ENCODE results near the gene LAMP1. TPM values are rescaled to one million over a fixed set of nuclear protein-coding genes. Genes with fewer than 3 reads are reported as not detected.
A peak's percentile ranks its signal among the peaks of the same experiment; 100 is the strongest.
"Not testable (repeated sequence)": the region's sequence is repeated elsewhere in the genome, so short reads cannot be mapped to it uniquely, and the experiment has no call there.

The LAMP1 gene
- total and polyA plus RNA-seq, 12 donors: 35.9 to 153 (median 97.3) TPM

GRCh38 chr13:113260996-113261395 is 36.0 kb upstream of the LAMP1 start:
- Histone ChIP-seq H3K27ac (no peak overlapping the region), H3K9me3 (no peaks in the 10 kb centered on the region), H3K27me3 (no peaks in the 10 kb centered on the region), H3K4me1 (peaks cover 0 to 4% (median 0%) of the 10 kb centered on the region in 9 donors), H3K36me3 (peaks cover 0 to 100% (median 69%) of the 10 kb centered on the region in 9 donors), H3K4me3 (no peak overlapping the region)
- intact Hi-C loops (cut with DNase I): no loop called here
- ATAC-seq (no peak), DNase-seq (no peak)
- WGBS, 2 donors: 88% methylated on average over 13 of the region's 13 CpGs
- no peak for TF ChIP-seq CTCF (IDR thresholded peaks at IDR 0.05)

GRCh38 chr13:113263016-113263415 is 34.0 kb upstream of the LAMP1 start:
- H3K27ac ChIP-seq; H3K9me3 ChIP-seq; intact Hi-C loops (cut with DNase I); H3K27me3 ChIP-seq; DNase-seq; H3K4me1 ChIP-seq; ATAC-seq; H3K4me3 ChIP-seq: not testable (repeated sequence)
- WGBS, 2 donors: 87% methylated on average over 14 of the region's 14 CpGs
- peaks cover 0 to 88% (median 52%) of the 10 kb centered on the region in 9 donors for H3K36me3 ChIP-seq

- peak in 3 of 8 donors; percentile 19 to 66 (median 28) for ATAC-seq
- Histone ChIP-seq H3K9me3 (no peaks in the 10 kb centered on the region), H3K27ac (no peak overlapping the region), H3K27me3 (no peaks in the 10 kb centered on the region), H3K36me3 (peaks cover 0 to 50% (median 19%) of the 10 kb centered on the region in 9 donors), H3K4me3 (no peak overlapping the region), H3K4me1 (peaks cover 0 to 5% (median 0%) of the 10 kb centered on the region in 9 donors)
- no peak for TF ChIP-seq CTCF (IDR thresholded peaks at IDR 0.05)
- 91 to 93% methylated on average over 20 of the region's 20 CpGs for WGBS, 2 donors
- DNase-seq: no peak
- intact Hi-C loops (cut with DNase I): no loop called here
Observed at GRCh38 chr13:113267642-113268405, 29.2 kb upstream of the LAMP1 start.

GRCh38 chr13:113272031-113272430 is 25.0 kb upstream of the LAMP1 start:
- Histone ChIP-seq H3K27ac (peak overlapping the region in 1 of 10 donors; percentile 84), H3K36me3 (peaks cover 0 to 18% (median 0%) of the 10 kb centered on the region in 9 donors), H3K9me3 (no peaks in the 10 kb centered on the region), H3K27me3 (no peaks in the 10 kb centered on the region), H3K4me3 (no peak overlapping the region), H3K4me1 (peaks cover 0 to 30% (median 0%) of the 10 kb centered on the region in 9 donors)
- 92 to 98% methylated on average over 2 of the region's 2 CpGs for whole genome bisulfite sequencing, 2 donors
- intact Hi-C loops (cut with DNase I): loop anchor here in 5 of 10 donors (5.0 to 10.0 kb wide), 3 partner anchors 120 to 650 kb away; no protein-coding TSS in a partner anchor
- TF ChIP-seq CTCF (IDR thresholded peaks at IDR 0.05): no peak
- no peak for ATAC-seq
- DNase-seq: no peak
